H9 (cell line): ENCODE measurements around the gene FJX1. TPM values are rescaled to one million over a fixed set of nuclear protein-coding genes. Genes with fewer than 3 reads are reported as not detected.

Experiments
- DNase-seq: peaks from one replicate; pipeline ENCODE4 v3.0.0-alpha.2; 2017
- H2AFZ ChIP-seq: one replicate; pipeline ENCODE4 v1.6.1; 2013; ENCODE audit warnings: mild to moderate bottlenecking, low read length, control low read depth, moderate library complexity
- H2AK5ac ChIP-seq: 2 replicates; pipeline ENCODE4 v1.6.1; 2013; ENCODE audit warnings: low read length, control low read depth, mixed read lengths; ENCODE audit not compliant: insufficient read length
- H2BK120ac ChIP-seq: one replicate; pipeline ENCODE4 v1.6.1; 2013; ENCODE audit warnings: low read depth, mild to moderate bottlenecking, low read length, control low read depth, inconsistent platforms; ENCODE audit not compliant: poor library complexity, severe bottlenecking
- H2BK12ac ChIP-seq: 2 replicates; pipeline ENCODE4 v1.6.1; 2013; ENCODE audit warnings: low read length, control low read depth, mixed read lengths, low read depth; ENCODE audit not compliant: insufficient read length
- H2BK15ac ChIP-seq: 2 replicates; pipeline ENCODE4 v1.6.1; 2013; ENCODE audit warnings: low read depth, low read length, control low read depth
- H2BK20ac ChIP-seq: one replicate; pipeline ENCODE4 v1.6.1; 2013; ENCODE audit warnings: low read depth, mild to moderate bottlenecking, low read length, control low read depth, inconsistent platforms; ENCODE audit not compliant: poor library complexity, severe bottlenecking
- H2BK5ac ChIP-seq: 2 replicates; pipeline ENCODE4 v1.6.1; 2013; ENCODE audit warnings: low read length, control low read depth, mixed read lengths; ENCODE audit not compliant: insufficient read length
- H3K14ac ChIP-seq: 2 replicates; pipeline ENCODE4 v1.6.1; 2013; ENCODE audit warnings: low read length, control low read depth; ENCODE audit not compliant: insufficient read depth
- H3K18ac ChIP-seq: 2 replicates; pipeline ENCODE4 v1.6.1; 2013; ENCODE audit warnings: low read depth, mild to moderate bottlenecking, mixed read lengths, low read length, control low read depth; ENCODE audit not compliant: insufficient read length
- H3K23ac ChIP-seq: 2 replicates; pipeline ENCODE4 v1.6.1; 2013; ENCODE audit warnings: low read length, control low read depth, mixed read lengths, low read depth; ENCODE audit not compliant: insufficient read length
- H3K23me2 ChIP-seq: 2 replicates; pipeline ENCODE4 v1.6.1; 2013; ENCODE audit warnings: low read depth, mild to moderate bottlenecking, mixed read lengths, low read length, control low read depth; ENCODE audit not compliant: insufficient read length, poor library complexity, severe bottlenecking
- H3K27ac ChIP-seq: 2 replicates; pipeline ENCODE4 v1.5.1; 2013; ENCODE audit warnings: low read length, control low read depth, mixed read lengths, low read depth; ENCODE audit not compliant: insufficient read length
- H3K27me3 ChIP-seq: 2 replicates; pipeline ENCODE4 v1.6.1; 2013; ENCODE audit warnings: low read length, control low read depth, inconsistent platforms; ENCODE audit not compliant: insufficient read depth
- H3K4ac ChIP-seq: 2 replicates; pipeline ENCODE4 v1.6.1; 2013; ENCODE audit warnings: low read depth, mild to moderate bottlenecking, control low read depth, inconsistent platforms, low read length, moderate library complexity
- H3K4me1 ChIP-seq: 2 replicates; pipeline ENCODE4 v1.6.1; 2013; ENCODE audit warnings: low read length, control low read depth, inconsistent platforms; ENCODE audit not compliant: insufficient read depth
- H3K4me2 ChIP-seq: 2 replicates; pipeline ENCODE4 v1.6.1; 2013; ENCODE audit warnings: low read length, control low read depth, mixed read lengths; ENCODE audit not compliant: insufficient read length, insufficient read depth
- H3K56ac ChIP-seq: 2 replicates; pipeline ENCODE4 v1.6.1; 2013; ENCODE audit warnings: low read depth, mild to moderate bottlenecking, mixed read lengths, low read length, control low read depth; ENCODE audit not compliant: insufficient read length
- H3K79me1 ChIP-seq: 2 replicates; pipeline ENCODE4 v1.6.1; 2013; ENCODE audit warnings: low read depth, mild to moderate bottlenecking, moderate library complexity, low read length, control low read depth, inconsistent platforms; ENCODE audit not compliant: insufficient read depth, poor library complexity, severe bottlenecking
- H3K79me2 ChIP-seq: 2 replicates; pipeline ENCODE4 v1.6.1; 2013; ENCODE audit warnings: low read length, control low read depth, inconsistent platforms; ENCODE audit not compliant: insufficient read depth
- H3K9ac ChIP-seq: 2 replicates; pipeline ENCODE4 v1.6.1; 2013; ENCODE audit warnings: low read length, control low read depth, mixed read lengths; ENCODE audit not compliant: insufficient read length; ENCODE audit errors: extremely low read depth
- H3K9me3 ChIP-seq: one replicate; pipeline ENCODE4 v1.6.1; 2013; ENCODE audit warnings: low read depth, low read length, inconsistent platforms; ENCODE audit not compliant: control insufficient read depth
- H3T11ph ChIP-seq: one replicate; pipeline ENCODE4 v1.6.1; 2013; ENCODE audit warnings: mild to moderate bottlenecking, low read length, control low read depth, inconsistent platforms
- H4K20me1 ChIP-seq: one replicate; pipeline ENCODE4 v1.6.1; 2013; ENCODE audit not compliant: control insufficient read depth, insufficient read length, insufficient read depth
- H4K5ac ChIP-seq: 2 replicates; pipeline ENCODE4 v1.6.1; 2013; ENCODE audit warnings: low read depth, mild to moderate bottlenecking, mixed read lengths, low read length, control low read depth; ENCODE audit not compliant: insufficient read length
- H4K8ac ChIP-seq: replicated peaks from 2 replicates; pipeline ENCODE4 v1.6.1; 2013; ENCODE audit warnings: low read length, control low read depth, mixed read lengths, low read depth; ENCODE audit not compliant: insufficient read length
- H4K91ac ChIP-seq: 2 replicates; pipeline ENCODE4 v1.6.1; 2013; ENCODE audit warnings: low read depth, mild to moderate bottlenecking, moderate library complexity, mixed read lengths, low read length, control low read depth; ENCODE audit not compliant: insufficient read length
- H3K27ac Mint-ChIP-seq, 3 experiments: 2 replicates in 2 of 3; 3 replicates in 1 of 3; pipeline ENCODE4 v1.8.0; 2020 to 2021; ENCODE audit warnings: mixed read lengths in 3 of 3, mild to moderate bottlenecking in 1 of 3, moderate library complexity in 1 of 3
- H3K27me3 Mint-ChIP-seq: 2 replicates; pipeline ENCODE4 v1.8.0; 2021; ENCODE audit warnings: low read depth, mild to moderate bottlenecking, moderate library complexity, mixed read lengths
- H3K36me3 Mint-ChIP-seq, 3 experiments: 2 replicates in 2 of 3; 3 replicates in 1 of 3; pipeline ENCODE4 v1.8.0; 2020 to 2021; ENCODE audit warnings: low read depth in 3 of 3, mixed read lengths in 3 of 3; ENCODE audit not compliant: insufficient read depth in 1 of 3
- H3K4me1 Mint-ChIP-seq, 2 experiments: 2 replicates each; pipeline ENCODE4 v1.8.0; 2020; ENCODE audit warnings: mixed read lengths in 2 of 2
- H3K4me3 Mint-ChIP-seq, 2 experiments: 2 replicates in 1 of 2; 3 replicates in 1 of 2; pipeline ENCODE4 v1.8.0; 2020 to 2021; ENCODE audit warnings: mild to moderate bottlenecking in 2 of 2, mixed read lengths in 2 of 2, moderate library complexity in 1 of 2
- H3K9me3 Mint-ChIP-seq, 2 experiments: 2 replicates in 1 of 2; 3 replicates in 1 of 2; pipeline ENCODE4 v1.8.0; 2020; ENCODE audit warnings: mild to moderate bottlenecking in 2 of 2, mixed read lengths in 2 of 2, moderate library complexity in 1 of 2
- WGBS: extraction: QIAGEN DNeasy Blood & Tissue Kit; methylation state at CpG from one replicate; pipeline ENCODE4 v1.1.7; 2013; ENCODE audit warnings: missing lambda C conversion rate, low lambda C conversion rate, mixed read lengths; ENCODE audit not compliant: insufficient read length; ENCODE audit errors: extremely low coverage; 5-methylcytosine and 5-hydroxymethylcytosine counted together
- total RNA-seq: library from RNA; stranded (reverse); gene quantifications from 2 replicates; pipeline ENCODE4 v1.2.1, GENCODE V29; 2021
- TF ChIP-seq, protein P1 (sequence below): fragments of 200-600 bp; sonication (generic); conservative IDR thresholded peaks from 3 replicates; pipeline ENCODE4 v1.8.0; 2021; ENCODE audit warnings: antibody characterized with exemption, mild to moderate bottlenecking

The FJX1 gene
- total RNA-seq, 1 experiment from 2014 or later: 11.5 TPM

DNA sequence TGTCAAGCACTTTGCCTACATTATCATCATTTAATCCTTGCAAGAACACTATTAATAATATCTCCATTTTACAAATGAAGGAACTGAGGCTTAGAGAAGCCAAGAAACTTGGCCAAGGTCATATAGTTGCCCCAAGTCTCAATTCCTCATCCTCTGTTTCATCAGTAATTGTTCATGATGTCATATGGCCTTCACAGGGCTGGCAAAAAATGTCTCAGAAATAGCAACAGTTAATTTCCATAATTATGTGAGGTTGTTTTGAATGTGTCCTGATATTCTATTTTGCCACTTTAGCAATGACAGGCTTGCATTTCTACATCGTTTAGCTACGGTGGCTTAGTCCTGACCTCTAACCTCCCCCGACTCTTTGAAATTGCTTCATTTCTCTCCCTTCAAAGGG is 23.7 kb downstream of the FJX1 start:
- Histone ChIP-seq H4K91ac (no peak overlapping the region), H2BK12ac (no peak overlapping the region), H3K27ac (no peak overlapping the region), H3T11ph (no peak overlapping the region), H3K9ac (no peak overlapping the region), H2BK15ac (no peak overlapping the region), H2BK5ac (no peak overlapping the region), H2BK20ac (no peak overlapping the region), H2AK5ac (no peak overlapping the region), H3K14ac (no peak overlapping the region), H3K4me1 (no peaks in the 10 kb centered on the region; the same call in 1 of the 2 replicates), H3K4ac (no peak overlapping the region), H3K79me2 (no peaks in the 10 kb centered on the region), H3K27me3 (no peaks in the 10 kb centered on the region), H3K18ac (no peak overlapping the region), H4K8ac (no peak overlapping the region), H4K20me1 (no peaks in the 10 kb centered on the region), H2AFZ (no peak overlapping the region), H3K23me2 (no peaks in the 10 kb centered on the region), H4K5ac (no peak overlapping the region), H3K23ac (no peak overlapping the region), H3K9me3 (no peaks in the 10 kb centered on the region), H3K79me1 (no peaks in the 10 kb centered on the region), H3K4me2 (no peak overlapping the region), H3K56ac (no peak overlapping the region), H2BK120ac (no peak overlapping the region)
- Mint-ChIP-seq H3K9me3 (no peaks in the 10 kb centered on the region; a peak in 1 of 5 replicates), H3K4me3 (no peak overlapping the region), H3K27ac (no peak overlapping the region), H3K27me3 (peaks cover 4% of the 10 kb centered on the region; the same call in 1 of the 2 replicates), H3K36me3 (no peaks in the 10 kb centered on the region), H3K4me1 (peaks cover 8 to 11% of the 10 kb centered on the region in 2 experiments)
- no peak for DNase-seq
- no CpG with 5 or more reads among the region's 3 CpGs for WGBS
- TF ChIP-seq, protein P1, sequence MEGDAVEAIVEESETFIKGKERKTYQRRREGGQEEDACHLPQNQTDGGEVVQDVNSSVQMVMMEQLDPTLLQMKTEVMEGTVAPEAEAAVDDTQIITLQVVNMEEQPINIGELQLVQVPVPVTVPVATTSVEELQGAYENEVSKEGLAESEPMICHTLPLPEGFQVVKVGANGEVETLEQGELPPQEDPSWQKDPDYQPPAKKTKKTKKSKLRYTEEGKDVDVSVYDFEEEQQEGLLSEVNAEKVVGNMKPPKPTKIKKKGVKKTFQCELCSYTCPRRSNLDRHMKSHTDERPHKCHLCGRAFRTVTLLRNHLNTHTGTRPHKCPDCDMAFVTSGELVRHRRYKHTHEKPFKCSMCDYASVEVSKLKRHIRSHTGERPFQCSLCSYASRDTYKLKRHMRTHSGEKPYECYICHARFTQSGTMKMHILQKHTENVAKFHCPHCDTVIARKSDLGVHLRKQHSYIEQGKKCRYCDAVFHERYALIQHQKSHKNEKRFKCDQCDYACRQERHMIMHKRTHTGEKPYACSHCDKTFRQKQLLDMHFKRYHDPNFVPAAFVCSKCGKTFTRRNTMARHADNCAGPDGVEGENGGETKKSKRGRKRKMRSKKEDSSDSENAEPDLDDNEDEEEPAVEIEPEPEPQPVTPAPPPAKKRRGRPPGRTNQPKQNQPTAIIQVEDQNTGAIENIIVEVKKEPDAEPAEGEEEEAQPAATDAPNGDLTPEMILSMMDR: no peak
